Left lung (tissue), 10 donors: ENCODE data around the gene SNRNP27. TPM values are rescaled to one million over a fixed set of nuclear protein-coding genes. Genes with fewer than 3 reads are reported as not detected.

Source experiments
- ATAC-seq: fragments of 200-7000 bp; cut with Tn5 transposase; one replicate; pipeline ENCODE4 v1.9.1; 2020; ENCODE audit warnings: moderate library complexity
- DNase-seq, 4 donors: peaks; one replicate each; pipeline ENCODE4 v3.0.0-alpha.2; 2013 to 2020
- H3K27ac ChIP-seq, 2 donors: fragments of 200-600 bp; sonication (generic) in 1 of 2; one replicate each; pipeline versions ENCODE4 v1.5.0 to v1.8.0; 2020 to 2021
- H3K27me3 ChIP-seq, 2 donors: fragments of 200-600 bp; sonication (generic) in 1 of 2; one replicate each; pipeline versions ENCODE4 v1.5.0 to v1.8.0; 2020 to 2021
- H3K36me3 ChIP-seq, 2 donors: fragments of 200-600 bp; sonication (generic) in 1 of 2; one replicate each; pipeline versions ENCODE4 v1.5.0 to v1.8.0; 2020 to 2021
- H3K4me1 ChIP-seq, 2 donors: fragments of 200-600 bp; one replicate each; pipeline ENCODE4 v1.8.0; 2021
- H3K4me3 ChIP-seq, 2 donors: fragments of 200-600 bp; sonication (generic) in 1 of 2; one replicate each; pipeline versions ENCODE4 v1.5.0 to v1.8.0; 2020 to 2021; ENCODE audit warnings: mild to moderate bottlenecking in 1 of 2
- H3K9me3 ChIP-seq, 2 donors: fragments of 200-600 bp; sonication (generic) in 1 of 2; one replicate each; pipeline versions ENCODE4 v1.5.0 to v1.8.0; 2020 to 2021
- intact Hi-C, 2 donors: fragments of 100-400 bp; cut with DNase I; formaldehyde crosslinking; loops; one replicate each; pipeline versions ENCODE4 v1.11.2 to v1.14.2; 2022
- polyA plus RNA-seq, 6 donors: library from polyadenylated mRNA; unstranded; fragments of 120-200 nt; gene quantifications; one replicate each; pipeline ENCODE4 v1.2.1, GENCODE V29; 2013; ENCODE audit not compliant: insufficient read length in 6 of 6
- total RNA-seq, 2 donors: library from RNA; stranded (reverse); fragmentation: NEBNext Ultra II Directional; extraction: Animal tissue kit (Norgen Biotek cat#: 25700); gene quantifications; one replicate each; pipeline ENCODE4 v1.2.1, GENCODE V29; 2021
- TF ChIP-seq, protein P1 (sequence below), 2 donors: fragments of 200-600 bp; sonication (generic) in 1 of 2; IDR thresholded peaks; one replicate each; pipeline versions ENCODE4 v1.5.0 to v1.8.0; 2021; ENCODE audit warnings: antibody characterized with exemption in 2 of 2
- donor health status: DM: no; HTN: yes; CAD: no.
- donor health status: DM: no; HTN: no; CAD: no.

SNRNP27 gene
- total and polyA plus RNA-seq, 8 donors, result 37.1 to 76.8 (median 66.0) TPM

DNA sequence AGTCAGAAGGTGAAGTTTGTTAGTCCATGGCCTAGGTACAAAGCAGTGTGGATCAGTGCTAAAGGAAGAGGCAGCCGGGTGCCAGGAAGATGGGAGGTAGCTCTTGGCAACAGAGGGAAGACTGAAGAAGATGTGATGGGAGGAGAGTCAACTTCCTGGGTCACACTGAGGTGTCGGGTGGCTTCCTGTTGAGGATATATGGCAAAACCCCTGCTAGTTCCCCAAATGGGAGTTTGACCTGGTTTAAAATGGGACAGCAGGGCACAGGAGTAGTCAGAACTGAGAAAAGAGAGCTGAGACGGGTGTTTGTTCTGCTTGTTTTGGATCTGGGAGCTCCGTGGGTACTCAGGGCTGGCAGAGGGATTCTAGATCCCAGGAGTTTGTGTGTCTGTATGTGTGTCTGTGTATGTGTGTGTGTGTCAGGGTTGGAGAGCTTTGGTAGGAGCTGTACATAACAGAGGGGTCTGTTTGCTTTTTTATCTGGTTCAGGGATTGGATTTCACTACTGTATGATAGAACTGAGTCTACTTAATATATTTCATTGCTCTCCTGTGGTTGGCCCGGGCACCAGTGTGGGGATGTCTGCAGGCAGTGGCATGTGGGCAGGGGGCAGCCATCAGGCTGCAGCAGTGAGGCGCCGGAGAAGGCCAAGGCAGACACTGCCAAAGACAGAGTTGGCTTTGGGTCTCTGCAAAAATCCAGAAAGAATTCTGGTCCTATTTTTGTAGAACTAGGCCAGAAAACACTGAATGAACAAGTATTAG is 38.3 kb downstream of the SNRNP27 start:
- H3K27me3 ChIP-seq, result no peaks in the 10 kb centered on the region
- DNase-seq, result no peak
- peaks cover 6 to 95% of the 10 kb centered on the region in 2 donors for H3K4me1 ChIP-seq
- TF ChIP-seq, protein P1, sequence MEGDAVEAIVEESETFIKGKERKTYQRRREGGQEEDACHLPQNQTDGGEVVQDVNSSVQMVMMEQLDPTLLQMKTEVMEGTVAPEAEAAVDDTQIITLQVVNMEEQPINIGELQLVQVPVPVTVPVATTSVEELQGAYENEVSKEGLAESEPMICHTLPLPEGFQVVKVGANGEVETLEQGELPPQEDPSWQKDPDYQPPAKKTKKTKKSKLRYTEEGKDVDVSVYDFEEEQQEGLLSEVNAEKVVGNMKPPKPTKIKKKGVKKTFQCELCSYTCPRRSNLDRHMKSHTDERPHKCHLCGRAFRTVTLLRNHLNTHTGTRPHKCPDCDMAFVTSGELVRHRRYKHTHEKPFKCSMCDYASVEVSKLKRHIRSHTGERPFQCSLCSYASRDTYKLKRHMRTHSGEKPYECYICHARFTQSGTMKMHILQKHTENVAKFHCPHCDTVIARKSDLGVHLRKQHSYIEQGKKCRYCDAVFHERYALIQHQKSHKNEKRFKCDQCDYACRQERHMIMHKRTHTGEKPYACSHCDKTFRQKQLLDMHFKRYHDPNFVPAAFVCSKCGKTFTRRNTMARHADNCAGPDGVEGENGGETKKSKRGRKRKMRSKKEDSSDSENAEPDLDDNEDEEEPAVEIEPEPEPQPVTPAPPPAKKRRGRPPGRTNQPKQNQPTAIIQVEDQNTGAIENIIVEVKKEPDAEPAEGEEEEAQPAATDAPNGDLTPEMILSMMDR (IDR thresholded peaks at IDR 0.05), result no peak
- H3K4me3 ChIP-seq, result no peak overlapping the region
- no peaks in the 10 kb centered on the region for H3K9me3 ChIP-seq
- H3K27ac ChIP-seq, result peak overlapping the region in 1 of 2 donors; percentile 77
- no peak for ATAC-seq
- peaks cover 0 to 50% of the 10 kb centered on the region in 2 donors for H3K36me3 ChIP-seq
- intact Hi-C loops, result no loop called here

DNA sequence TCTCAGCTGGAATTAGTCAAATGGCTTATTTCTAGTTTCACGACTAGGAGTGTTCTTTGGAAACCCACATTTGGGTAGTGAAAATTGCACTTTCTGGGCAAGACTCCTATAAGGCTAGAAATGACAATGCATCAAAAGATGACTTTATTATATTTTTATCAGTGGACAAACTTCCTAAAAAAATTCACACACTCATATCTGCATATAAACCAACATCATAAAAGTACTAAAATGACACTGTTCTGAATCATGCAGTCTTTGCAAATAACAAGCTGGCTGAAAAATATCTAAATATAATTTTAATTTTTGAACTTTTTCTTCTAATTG is 38.8 kb downstream of the SNRNP27 start:
- Histone ChIP-seq H3K4me3 (no peak overlapping the region), H3K27ac (peak overlapping the region in 1 of 2 donors; percentile 77), H3K27me3 (no peaks in the 10 kb centered on the region), H3K4me1 (peaks cover 6 to 94% of the 10 kb centered on the region in 2 donors), H3K9me3 (no peaks in the 10 kb centered on the region), H3K36me3 (peaks cover 0 to 56% of the 10 kb centered on the region in 2 donors)
- TF ChIP-seq, protein P1 (IDR thresholded peaks at IDR 0.05), result no peak
- intact Hi-C loops, result no loop called here
- DNase-seq (no peak), ATAC-seq (no peak)

DNA sequence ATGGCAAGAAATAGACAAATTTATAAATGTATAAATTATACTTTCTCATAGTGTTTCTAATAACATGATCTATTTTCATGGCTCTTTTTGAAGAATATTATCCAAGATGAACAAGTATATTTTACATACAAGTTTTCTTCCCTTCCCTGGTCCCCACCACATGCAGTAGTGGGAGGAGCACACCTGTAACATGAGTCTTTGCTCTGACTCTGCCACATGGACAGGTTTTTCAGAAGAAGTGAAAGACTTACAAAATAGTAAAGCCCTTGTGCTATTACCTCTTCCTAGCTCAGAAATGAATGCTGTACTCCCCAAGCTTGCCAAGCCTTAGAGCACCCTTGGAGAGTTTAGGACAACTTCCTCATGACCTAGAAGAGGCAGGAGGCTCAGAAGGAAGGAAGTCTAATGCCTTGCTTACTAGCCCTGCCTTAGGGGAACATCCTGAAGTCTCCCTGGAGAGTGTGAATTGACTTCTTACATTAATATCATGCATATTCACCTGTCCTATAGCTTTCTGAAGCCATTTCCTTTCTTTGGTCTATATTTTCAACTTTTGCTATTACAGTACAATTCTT is 39.6 kb downstream of the SNRNP27 start:
- Histone ChIP-seq H3K27ac (peak overlapping the region; percentile 60 to 77), H3K27me3 (no peaks in the 10 kb centered on the region), H3K4me1 (peaks cover 6 to 92% of the 10 kb centered on the region in 2 donors), H3K4me3 (no peak overlapping the region), H3K9me3 (no peaks in the 10 kb centered on the region), H3K36me3 (peaks cover 0 to 60% of the 10 kb centered on the region in 2 donors)
- ATAC-seq (peak; percentile 89), DNase-seq (no peak)
- TF ChIP-seq, protein P1 (IDR thresholded peaks at IDR 0.05), result no peak
- intact Hi-C loops, result no loop called here

DNA sequence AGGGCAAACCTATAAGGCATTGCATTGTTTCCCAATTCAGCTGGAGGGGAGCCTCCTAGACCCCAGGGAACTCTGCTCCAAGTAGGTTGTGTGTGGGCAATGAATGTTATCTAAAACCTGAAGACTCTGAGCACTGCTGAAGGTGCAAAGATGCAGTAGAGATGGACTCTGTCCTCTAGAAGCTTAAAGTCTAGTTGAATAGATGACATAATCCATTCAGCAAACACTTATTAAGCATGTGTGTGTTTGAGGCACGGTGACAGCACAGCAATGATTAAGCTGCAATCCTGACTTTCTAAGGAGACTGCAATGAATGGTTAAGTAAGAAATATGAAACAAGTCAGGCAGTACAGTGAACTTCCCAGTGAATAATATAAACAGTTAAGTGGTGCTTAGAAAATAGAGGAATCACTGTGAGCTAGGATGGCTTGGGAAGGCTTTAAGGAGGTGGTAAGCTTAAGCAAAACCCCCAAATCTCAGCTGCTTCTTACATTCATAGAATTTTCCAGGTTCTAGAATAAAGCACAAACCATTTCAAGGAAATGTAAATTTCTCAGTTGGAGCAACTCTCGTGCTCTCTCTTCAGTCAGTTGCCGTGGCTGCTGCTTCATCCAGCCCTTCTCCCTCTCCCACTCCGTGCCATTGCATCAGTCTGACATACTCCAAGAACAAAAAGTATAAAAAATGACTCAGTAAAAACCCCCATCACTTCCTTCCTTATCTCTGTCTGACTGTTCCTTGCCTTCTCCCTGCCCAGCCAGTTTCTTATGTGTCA is 40.3 kb downstream of the SNRNP27 start:
- Histone ChIP-seq H3K36me3 (peaks cover 0 to 60% of the 10 kb centered on the region in 2 donors), H3K27ac (peak overlapping the region; percentile 60 to 77), H3K4me3 (peak overlapping the region in 1 of 2 donors; percentile 2), H3K4me1 (peaks cover 6 to 87% of the 10 kb centered on the region in 2 donors), H3K9me3 (no peaks in the 10 kb centered on the region), H3K27me3 (no peaks in the 10 kb centered on the region)
- TF ChIP-seq, protein P1 (IDR thresholded peaks at IDR 0.05), result no peak
- ATAC-seq, result peak; percentile 72
- intact Hi-C loops, result no loop called here
- peak in 1 of 4 donors; percentile 62 for DNase-seq

DNA sequence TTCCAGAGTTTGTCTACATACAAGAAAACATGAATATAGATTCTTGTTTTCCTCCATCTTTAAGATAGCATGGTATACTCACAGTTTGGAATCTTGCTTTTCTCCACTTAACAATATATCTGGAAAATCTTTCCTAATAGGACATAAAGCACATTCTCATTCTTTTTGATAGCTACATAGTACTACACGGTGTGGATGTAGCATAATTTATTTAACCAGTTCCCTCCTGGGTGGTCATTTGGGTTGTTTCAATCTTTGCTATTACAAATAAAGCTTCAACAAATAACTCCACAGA is 40.8 kb downstream of the SNRNP27 start:
- Histone ChIP-seq H3K9me3 (no peaks in the 10 kb centered on the region), H3K36me3 (peaks cover 0 to 60% of the 10 kb centered on the region in 2 donors), H3K27me3 (no peaks in the 10 kb centered on the region), H3K27ac (peak overlapping the region; percentile 60 to 77), H3K4me3 (no peak overlapping the region), H3K4me1 (peaks cover 6 to 82% of the 10 kb centered on the region in 2 donors)
- ATAC-seq, result no peak
- TF ChIP-seq, protein P1 (IDR thresholded peaks at IDR 0.05), result no peak
- no peak for DNase-seq
- intact Hi-C loops, result no loop called here
